ENCODE results near the gene TMEM42. TPM values are rescaled to one million over a fixed set of nuclear protein-coding genes. Genes with fewer than 3 reads are reported as not detected.
A peak's percentile ranks its signal among the peaks of the same experiment; 100 is the strongest.

The TMEM42 gene
- total and polyA plus RNA-seq, 5 donors from 2014 or later = 15.2 to 54.4 (median 41.3) TPM

- Histone ChIP-seq H3K27ac (ENCODE audit: insufficient read depth, low read length, poor library complexity, severe bottlenecking) (no peak overlapping the region), H3K9me3 (ENCODE audit: control insufficient read depth in 2 of 2, low read length in 2 of 2) (peaks cover 0 to 6% of the 10 kb centered on the region in 2 experiments), H3K4me3 (ENCODE audit: low read depth, low read length) (no peak overlapping the region), H3K27me3 (ENCODE audit: control insufficient read depth, insufficient read depth, low read length) (no peaks in the 10 kb centered on the region), H3K36me3 (ENCODE audit: control insufficient read depth, insufficient read depth, low read length) (no peaks in the 10 kb centered on the region), H3K4me1 (ENCODE audit: control insufficient read depth, insufficient read depth, low read length, poor library complexity, severe bottlenecking) (peaks cover 21% of the 10 kb centered on the region)
- ATAC-seq (ENCODE audit: low read depth in 2 of 2) (no peak), DNase-seq (no peak)
- H3K4me1 Mint-ChIP-seq = peaks cover 0 to 35% (median 24%) of the 10 kb centered on the region in 4 donors
- no peak overlapping the region for H3K27ac Mint-ChIP-seq
- no peaks in the 10 kb centered on the region for H3K36me3 Mint-ChIP-seq
- peak overlapping the region in 3 of 4 donors; percentile 5 to 72 (median 63) for H3K4me3 Mint-ChIP-seq
- no peaks in the 10 kb centered on the region for H3K27me3 Mint-ChIP-seq
- no peaks in the 10 kb centered on the region for H3K9me3 Mint-ChIP-seq
Measured at GRCh38 chr3:44860117-44860516, 1.6 kb upstream of the TMEM42 start.

DNA sequence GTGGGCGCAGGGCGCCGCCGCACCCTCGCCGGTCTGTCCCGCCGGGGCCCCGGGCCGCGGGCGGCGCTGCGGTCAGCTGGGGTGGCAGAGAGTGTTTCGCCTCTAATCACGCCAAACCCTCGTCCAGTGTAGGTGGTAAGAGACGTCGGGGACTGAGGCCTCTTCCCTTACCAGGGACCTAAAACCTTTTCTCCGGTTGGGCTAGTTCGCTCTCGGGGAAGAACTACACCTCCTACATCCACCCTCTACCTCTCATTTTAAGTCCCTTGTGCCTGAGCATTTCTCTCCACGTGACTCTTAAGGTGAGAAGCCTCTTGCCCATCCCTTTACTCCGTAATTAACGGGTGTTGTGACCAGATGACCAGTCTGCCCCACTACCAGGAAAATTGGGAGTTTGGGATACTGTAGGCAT is 520 bp downstream of the TMEM42 start:
- no peaks in the 10 kb centered on the region for H3K27me3 Mint-ChIP-seq
- peaks cover 6 to 55% (median 32%) of the 10 kb centered on the region in 4 donors for H3K4me1 Mint-ChIP-seq
- peaks cover 12% of the 10 kb centered on the region for H3K36me3 Mint-ChIP-seq
- peak; percentile 2 to 4 for ATAC-seq (ENCODE audit: low read depth in 2 of 2)
- H3K9me3 Mint-ChIP-seq = no peaks in the 10 kb centered on the region
- Histone ChIP-seq H3K36me3 (ENCODE audit: control insufficient read depth, insufficient read depth, low read length) (no peaks in the 10 kb centered on the region), H3K27ac (ENCODE audit: insufficient read depth, low read length, poor library complexity, severe bottlenecking) (peak overlapping the region; percentile 82), H3K4me1 (ENCODE audit: control insufficient read depth, insufficient read depth, low read length, poor library complexity, severe bottlenecking) (peaks cover 33% of the 10 kb centered on the region), H3K27me3 (ENCODE audit: control insufficient read depth, insufficient read depth, low read length) (no peaks in the 10 kb centered on the region), H3K4me3 (ENCODE audit: low read depth, low read length) (peak overlapping the region; percentile 84), H3K9me3 (ENCODE audit: control insufficient read depth in 2 of 2, low read length in 2 of 2) (no peaks in the 10 kb centered on the region)
- peak in 2 of 3 donors; percentile 30 to 63 for DNase-seq
- H3K4me3 Mint-ChIP-seq = peak overlapping the region; percentile 89 to 94 (median 92)
- H3K27ac Mint-ChIP-seq = peak overlapping the region; percentile 92 to 97 (median 94)

- H3K9me3 Mint-ChIP-seq = peaks cover 0 to 1% (median 0%) of the 10 kb centered on the region in 7 donors
- peak overlapping the region; percentile 2 for H3K27ac ChIP-seq (ENCODE audit: insufficient read depth, low read length, poor library complexity, severe bottlenecking)
- peak overlapping the region in 2 of 4 donors; percentile 48 to 52 for H3K4me3 Mint-ChIP-seq
- no peaks in the 10 kb centered on the region for H3K9me3 ChIP-seq (ENCODE audit: control insufficient read depth in 2 of 2, low read length in 2 of 2)
- peak overlapping the region; percentile 48 for H3K4me3 ChIP-seq (ENCODE audit: low read depth, low read length)
- no peaks in the 10 kb centered on the region for H3K36me3 ChIP-seq (ENCODE audit: control insufficient read depth, insufficient read depth, low read length)
- peak overlapping the region; percentile 63 to 90 (median 87) for H3K27ac Mint-ChIP-seq
- H3K27me3 Mint-ChIP-seq = no peaks in the 10 kb centered on the region
- H3K36me3 Mint-ChIP-seq = peaks cover 14% of the 10 kb centered on the region
- peaks cover 33% of the 10 kb centered on the region for H3K4me1 ChIP-seq (ENCODE audit: control insufficient read depth, insufficient read depth, low read length, poor library complexity, severe bottlenecking)
- ATAC-seq (ENCODE audit: low read depth in 2 of 2) = no peak
- peak in 2 of 3 donors; percentile 14 to 36 for DNase-seq
- H3K4me1 Mint-ChIP-seq = peaks cover 18 to 55% (median 33%) of the 10 kb centered on the region in 4 donors
- no peaks in the 10 kb centered on the region for H3K27me3 ChIP-seq (ENCODE audit: control insufficient read depth, insufficient read depth, low read length)
Measured at GRCh38 chr3:44865272-44866035, 3.7 kb downstream of the TMEM42 start.

- Mint-ChIP-seq H3K4me1 (peaks cover 18 to 46% (median 28%) of the 10 kb centered on the region in 4 donors), H3K36me3 (peaks cover 14% of the 10 kb centered on the region), H3K27me3 (no peaks in the 10 kb centered on the region), H3K9me3 (peaks cover 0 to 1% (median 0%) of the 10 kb centered on the region in 7 donors), H3K4me3 (peak overlapping the region in 1 of 4 donors; percentile 48), H3K27ac (peak overlapping the region in 1 of 3 donors; percentile 66)
- H3K36me3 ChIP-seq (ENCODE audit: control insufficient read depth, insufficient read depth, low read length) = no peaks in the 10 kb centered on the region
- H3K27me3 ChIP-seq (ENCODE audit: control insufficient read depth, insufficient read depth, low read length) = no peaks in the 10 kb centered on the region
- no peak overlapping the region for H3K27ac ChIP-seq (ENCODE audit: insufficient read depth, low read length, poor library complexity, severe bottlenecking)
- H3K9me3 ChIP-seq (ENCODE audit: control insufficient read depth in 2 of 2, low read length in 2 of 2) = no peaks in the 10 kb centered on the region
- no peak overlapping the region for H3K4me3 ChIP-seq (ENCODE audit: low read depth, low read length)
- no peak for DNase-seq
- H3K4me1 ChIP-seq (ENCODE audit: control insufficient read depth, insufficient read depth, low read length, poor library complexity, severe bottlenecking) = peaks cover 21% of the 10 kb centered on the region
- ATAC-seq (ENCODE audit: low read depth in 2 of 2) = no peak
Measured at GRCh38 chr3:44867421-44868111, 5.9 kb downstream of the TMEM42 start.

GRCh38 chr3:44870375-44871061 is 8.8 kb downstream of the TMEM42 start:
- Mint-ChIP-seq H3K9me3 (peaks cover 0 to 1% (median 0%) of the 10 kb centered on the region in 7 donors), H3K27me3 (no peaks in the 10 kb centered on the region), H3K36me3 (peaks cover 11% of the 10 kb centered on the region), H3K4me1 (peaks cover 5 to 18% (median 13%) of the 10 kb centered on the region in 4 donors), H3K27ac (no peak overlapping the region), H3K4me3 (no peak overlapping the region)
- ATAC-seq (ENCODE audit: low read depth in 2 of 2) (no peak), DNase-seq (no peak)
- H3K27ac ChIP-seq (ENCODE audit: insufficient read depth, low read length, poor library complexity, severe bottlenecking) = no peak overlapping the region
- no peaks in the 10 kb centered on the region for H3K9me3 ChIP-seq (ENCODE audit: control insufficient read depth in 2 of 2, low read length in 2 of 2)
- H3K4me1 ChIP-seq (ENCODE audit: control insufficient read depth, insufficient read depth, low read length, poor library complexity, severe bottlenecking) = peaks cover 7% of the 10 kb centered on the region
- no peak overlapping the region for H3K4me3 ChIP-seq (ENCODE audit: low read depth, low read length)
- H3K36me3 ChIP-seq (ENCODE audit: control insufficient read depth, insufficient read depth, low read length) = no peaks in the 10 kb centered on the region
- H3K27me3 ChIP-seq (ENCODE audit: control insufficient read depth, insufficient read depth, low read length) = no peaks in the 10 kb centered on the region

GRCh38 chr3:44874308-44874707 is 12.6 kb downstream of the TMEM42 start, which contains the start of gene TGM4:
TGM4 (plus strand) TSS chr3:44874608; CDS start chr3:44874679, 71 bp downstream.
- Mint-ChIP-seq H3K36me3 (no peaks in the 10 kb centered on the region), H3K9me3 (no peaks in the 10 kb centered on the region), H3K27me3 (no peaks in the 10 kb centered on the region), H3K27ac (peak within 1 kb of the TSS in 1 of 3 donors; percentile 10), H3K4me1 (peaks cover 0 to 4% (median 0%) of the 10 kb centered on the region in 4 donors), H3K4me3 (no peak within 1 kb of the TSS)
- no peaks in the 10 kb centered on the region for H3K9me3 ChIP-seq (ENCODE audit: control insufficient read depth in 2 of 2, low read length in 2 of 2)
- H3K36me3 ChIP-seq (ENCODE audit: control insufficient read depth, insufficient read depth, low read length) = no peaks in the 10 kb centered on the region
- H3K4me3 ChIP-seq (ENCODE audit: low read depth, low read length) = no peak within 1 kb of the TSS
- no peak within 1 kb of the TSS for H3K27ac ChIP-seq (ENCODE audit: insufficient read depth, low read length, poor library complexity, severe bottlenecking)
- DNase-seq (no peak), ATAC-seq (ENCODE audit: low read depth in 2 of 2) (no peak)
- peaks cover 2% of the 10 kb centered on the region for H3K27me3 ChIP-seq (ENCODE audit: control insufficient read depth, insufficient read depth, low read length)
- H3K4me1 ChIP-seq (ENCODE audit: control insufficient read depth, insufficient read depth, low read length, poor library complexity, severe bottlenecking) = no peaks in the 10 kb centered on the region

GRCh38 chr3:44875596-44875995 is 13.9 kb downstream of the TMEM42 start:
- no peak overlapping the region for H3K4me3 Mint-ChIP-seq
- H3K9me3 ChIP-seq (ENCODE audit: control insufficient read depth in 2 of 2, low read length in 2 of 2) = no peaks in the 10 kb centered on the region
- H3K4me1 ChIP-seq (ENCODE audit: control insufficient read depth, insufficient read depth, low read length, poor library complexity, severe bottlenecking) = no peaks in the 10 kb centered on the region
- H3K27ac ChIP-seq (ENCODE audit: insufficient read depth, low read length, poor library complexity, severe bottlenecking) = no peak overlapping the region
- peaks cover 0 to 4% (median 0%) of the 10 kb centered on the region in 4 donors for H3K4me1 Mint-ChIP-seq
- no peaks in the 10 kb centered on the region for H3K9me3 Mint-ChIP-seq
- no peak overlapping the region for H3K4me3 ChIP-seq (ENCODE audit: low read depth, low read length)
- ATAC-seq (ENCODE audit: low read depth in 2 of 2) (no peak), DNase-seq (no peak)
- peaks cover 2% of the 10 kb centered on the region for H3K27me3 ChIP-seq (ENCODE audit: control insufficient read depth, insufficient read depth, low read length)
- H3K36me3 ChIP-seq (ENCODE audit: control insufficient read depth, insufficient read depth, low read length) = no peaks in the 10 kb centered on the region
- H3K27me3 Mint-ChIP-seq = no peaks in the 10 kb centered on the region
- no peak overlapping the region for H3K27ac Mint-ChIP-seq
- H3K36me3 Mint-ChIP-seq = no peaks in the 10 kb centered on the region
